ENCODE data around the gene ERBB4. TPM values are rescaled to one million over a fixed set of nuclear protein-coding genes. Genes with fewer than 3 reads are reported as not detected.

The ERBB4 gene
- total and polyA plus RNA-seq, 10 of the 15 experiments (the other 5 are each of a cell fraction or from before 2014, with no cell fraction given) = under 0.01 to 0.23 (median 0.01) TPM; not detected in 4

- no peak for TF ChIP-seq ZBTB4 (CRISPR knock-in tag; IDR thresholded peaks at IDR 0.05)
Observed at GRCh38 chr2:211798868-211799267, 739.7 kb downstream of the ERBB4 start (continued).

- ChIA-PET CTCF (interaction anchor here (0.6 to 0.9 kb wide), 2 partner anchors 11 to 238 kb away, joined by 3 to 4 read pairs; no protein-coding TSS in a partner anchor), SMC1A (ENCODE audit: uncharacterized antibody, unreplicated experiment) (interaction anchor here (0.9 to 1.3 kb wide), 2 partner anchors 10 to 57 kb away, joined by 3 to 4 read pairs; no protein-coding TSS in a partner anchor), POLR2A (no interaction called here), RAD21 (ENCODE audit: unreplicated experiment) (no interaction called here)
- H2AFZ ChIP-seq (ENCODE audit: control insufficient read depth, low read depth, low read length) = no peak overlapping the region
- in situ Hi-C loops (cut with MboI) (no loop called here), intact Hi-C loops (cut with micrococcal nuclease; ENCODE audit: unreplicated experiment) (no loop called here)
- H3K79me2 ChIP-seq (ENCODE audit: control insufficient read depth, insufficient read depth, low read length) = no peaks in the 10 kb centered on the region
- no peaks in the 10 kb centered on the region for H4K20me1 ChIP-seq (ENCODE audit: control insufficient read depth, insufficient read depth)
- H3K4me3 ChIP-seq = no peak overlapping the region
- 13% methylated on average over 5 of the region's 5 CpGs for WGBS (ENCODE audit: insufficient coverage, insufficient replicate concordance, low lambda C conversion rate, missing lambda C conversion rate)
- no peak overlapping the region for H3K27ac ChIP-seq (ENCODE audit: control insufficient read depth, insufficient read depth)
- FAIRE-seq (no peak), ATAC-seq (no peak), DNase-seq (ENCODE audit: low read depth, low spot score) (no peak)
- BruUV-seq (replicated peaks) = no TSS peak
- H3K9ac ChIP-seq (ENCODE audit: control insufficient read depth, insufficient read depth, low read length) = no peak overlapping the region
- H3K9me3 ChIP-seq (replicated peaks; ENCODE audit: control insufficient read depth, insufficient read depth, low read length) = no peaks in the 10 kb centered on the region
- H3K4me1 ChIP-seq (ENCODE audit: control insufficient read depth, insufficient read depth, low read length) = no peaks in the 10 kb centered on the region
- H3K27me3 ChIP-seq (replicated peaks in 1 of 2; ENCODE audit: control insufficient read depth in 2 of 2, insufficient read depth in 2 of 2, low read length in 1 of 2) = no peaks in the 10 kb centered on the region
- H3K4me2 ChIP-seq (ENCODE audit: control insufficient read depth, insufficient read depth) = no peak overlapping the region
- no peaks in the 10 kb centered on the region for H3K36me3 ChIP-seq (ENCODE audit: control insufficient read depth in 2 of 2, insufficient read depth in 2 of 2, low read length in 1 of 2)
- TF ChIP-seq MLLT1 (IDR thresholded peaks at IDR 0.05) (no peak), ZZZ3 (IDR thresholded peaks at IDR 0.05; ENCODE audit: control insufficient read depth, insufficient read length, low read depth) (no peak), POLR2A (IDR thresholded peaks at IDR 0.05; ENCODE audit: low read depth, low read length) (no peak), MEF2B (IDR thresholded peaks at IDR 0.05; ENCODE audit: partially characterized antibody, poor library complexity, severe bottlenecking) (no peak), ATF3 (IDR thresholded peaks at IDR 0.05; ENCODE audit: borderline replicate concordance, extremely low read depth, low read depth, low read length) (no peak), ZNF207 (IDR thresholded peaks at IDR 0.05; ENCODE audit: borderline replicate concordance) (no peak), POLR2AphosphoS2 (IDR thresholded peaks at IDR 0.05; ENCODE audit: low read depth, low read length) (no peak), BCL3 (IDR thresholded peaks at IDR 0.05; ENCODE audit: borderline replicate concordance, insufficient read depth, low read depth, low read length, poor library complexity, severe bottlenecking) (no peak), BHLHE40 (IDR thresholded peaks at IDR 0.05; ENCODE audit: borderline replicate concordance in 1 of 2, low read depth in 2 of 2, low read length in 1 of 2) (no peak), NRF1 (conservative IDR thresholded peaks at IDR 0.05; ENCODE audit: low read depth, low read length) (no peak), KAT2A (conservative IDR thresholded peaks at IDR 0.05; ENCODE audit: control insufficient read depth, low read depth, low read length) (no peak), RUNX3 (IDR thresholded peaks at IDR 0.05; ENCODE audit: low read length) (no peak), TBL1XR1 (IDR thresholded peaks at IDR 0.05; ENCODE audit: low read depth, low read length) (no peak), SMAD1 (IDR thresholded peaks at IDR 0.05; ENCODE audit: low read depth, partially characterized antibody) (no peak)
Observed at GRCh38 chr2:211793690-211794089, 744.9 kb downstream of the ERBB4 start.
